Endothelial cell (in vitro differentiated cells): Measurements from ENCODE around the gene SEPTIN10. TPM values are rescaled to one million over a fixed set of nuclear protein-coding genes. Genes with fewer than 3 reads are reported as not detected.

Source experiments
- DNase-seq: peaks from one replicate; pipeline ENCODE4 v3.0.0; 2021; ENCODE audit warnings: low spot score
- H3K27ac Mint-ChIP-seq: one replicate; pipeline ENCODE4 v1.8.0; 2021; ENCODE audit warnings: mixed read lengths, inconsistent platforms; ENCODE audit not compliant: unreplicated experiment
- H3K27me3 Mint-ChIP-seq: one replicate; pipeline ENCODE4 v1.8.0; 2021; ENCODE audit warnings: mild to moderate bottlenecking, moderate library complexity, mixed read lengths, inconsistent platforms; ENCODE audit not compliant: unreplicated experiment
- H3K36me3 Mint-ChIP-seq: one replicate; pipeline ENCODE4 v1.8.0; 2021; ENCODE audit warnings: mild to moderate bottlenecking, low read depth, mixed read lengths, inconsistent platforms; ENCODE audit not compliant: unreplicated experiment
- H3K4me1 Mint-ChIP-seq: one replicate; pipeline ENCODE4 v1.8.0; 2021; ENCODE audit warnings: mild to moderate bottlenecking, mixed read lengths, inconsistent platforms; ENCODE audit not compliant: unreplicated experiment
- H3K4me3 Mint-ChIP-seq: one replicate; pipeline ENCODE4 v1.8.0; 2021; ENCODE audit warnings: mild to moderate bottlenecking, mixed read lengths, inconsistent platforms; ENCODE audit not compliant: unreplicated experiment
- H3K9me3 Mint-ChIP-seq: one replicate; pipeline ENCODE4 v1.8.0; 2021; ENCODE audit warnings: mixed read lengths, inconsistent platforms; ENCODE audit not compliant: unreplicated experiment
- total RNA-seq: library from RNA; stranded (reverse); fragmentation: NEBNext Ultra II Directional; extraction: Animal tissue kit (Norgen Biotek cat#: 25700); gene quantifications from one replicate; pipeline ENCODE4 v1.2.1, GENCODE V29; 2021; ENCODE audit not compliant: unreplicated experiment
- TF ChIP-seq, protein P1 (sequence below): fragments of 200-600 bp; sonication (generic); IDR thresholded peaks from one replicate; pipeline ENCODE4 v1.5.0; 2021; ENCODE audit warnings: antibody characterized with exemption; ENCODE audit not compliant: unreplicated experiment

The SEPTIN10 gene
- total RNA-seq, 1 donor from 2014 or later, result 69.8 TPM

DNA sequence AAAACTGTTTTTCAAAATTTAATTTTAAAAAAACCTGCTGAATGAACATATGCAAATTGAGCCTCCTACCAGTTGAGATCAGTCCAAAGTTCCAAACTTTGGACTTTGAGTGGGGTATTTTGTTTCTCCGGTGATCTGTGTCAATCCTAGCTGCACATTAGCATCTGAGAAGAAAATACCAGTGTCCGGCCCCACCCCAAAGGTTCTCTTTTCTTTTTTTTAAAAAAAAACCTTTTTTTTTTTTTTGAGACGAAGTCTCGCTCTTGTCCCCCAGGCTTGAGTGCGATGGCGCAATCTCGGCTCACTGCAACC, 91.7 kb downstream of the SEPTIN10 start:
- H3K27me3 Mint-ChIP-seq, result peaks cover 3% of the 10 kb centered on the region
- no peak overlapping the region for H3K4me3 Mint-ChIP-seq

DNA sequence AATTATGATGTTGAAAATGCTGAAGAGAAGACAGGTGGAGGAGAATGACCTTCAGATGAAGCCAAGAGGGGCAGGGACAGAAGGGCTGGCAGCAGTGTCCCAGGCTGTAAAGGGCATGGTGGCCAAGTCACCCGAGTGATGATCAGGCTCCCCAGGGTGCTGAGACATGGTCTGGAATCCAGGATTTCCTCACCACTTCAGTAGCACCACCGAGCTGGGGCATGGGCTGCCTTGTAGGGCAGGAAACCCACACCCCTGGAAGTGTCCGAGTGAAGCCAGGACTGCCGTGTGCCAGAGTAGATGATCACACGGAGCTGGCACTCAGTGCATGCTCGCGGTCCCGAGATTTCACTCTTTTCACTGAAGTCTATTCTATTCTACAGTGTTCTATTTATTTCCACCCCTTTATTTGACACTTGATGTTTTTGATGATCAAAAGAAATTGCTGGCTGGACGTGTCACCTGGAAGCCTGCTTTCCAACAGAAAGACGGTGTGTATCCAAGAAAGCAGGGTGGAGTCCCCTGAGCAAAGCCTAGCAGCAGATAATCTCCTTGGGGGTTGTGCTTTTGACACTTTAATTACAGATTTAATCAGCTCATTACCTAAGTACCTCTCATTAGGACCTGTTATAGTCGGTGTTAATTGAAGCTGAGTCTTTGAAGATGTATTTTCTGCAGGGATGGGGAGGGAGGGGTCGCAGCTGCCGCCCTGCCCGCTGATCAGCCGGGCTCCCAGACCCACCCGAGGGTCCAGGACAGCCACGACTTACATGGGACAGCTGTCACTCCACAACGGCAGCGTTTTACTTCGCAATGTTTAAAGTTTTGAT, 92.3 kb downstream of the SEPTIN10 start:
- DNase-seq, result no peak
- Mint-ChIP-seq H3K4me1 (no peaks in the 10 kb centered on the region), H3K9me3 (no peaks in the 10 kb centered on the region), H3K27ac (no peak overlapping the region), H3K27me3 (peaks cover 3% of the 10 kb centered on the region), H3K36me3 (no peaks in the 10 kb centered on the region), H3K4me3 (no peak overlapping the region)
- TF ChIP-seq, protein P1, sequence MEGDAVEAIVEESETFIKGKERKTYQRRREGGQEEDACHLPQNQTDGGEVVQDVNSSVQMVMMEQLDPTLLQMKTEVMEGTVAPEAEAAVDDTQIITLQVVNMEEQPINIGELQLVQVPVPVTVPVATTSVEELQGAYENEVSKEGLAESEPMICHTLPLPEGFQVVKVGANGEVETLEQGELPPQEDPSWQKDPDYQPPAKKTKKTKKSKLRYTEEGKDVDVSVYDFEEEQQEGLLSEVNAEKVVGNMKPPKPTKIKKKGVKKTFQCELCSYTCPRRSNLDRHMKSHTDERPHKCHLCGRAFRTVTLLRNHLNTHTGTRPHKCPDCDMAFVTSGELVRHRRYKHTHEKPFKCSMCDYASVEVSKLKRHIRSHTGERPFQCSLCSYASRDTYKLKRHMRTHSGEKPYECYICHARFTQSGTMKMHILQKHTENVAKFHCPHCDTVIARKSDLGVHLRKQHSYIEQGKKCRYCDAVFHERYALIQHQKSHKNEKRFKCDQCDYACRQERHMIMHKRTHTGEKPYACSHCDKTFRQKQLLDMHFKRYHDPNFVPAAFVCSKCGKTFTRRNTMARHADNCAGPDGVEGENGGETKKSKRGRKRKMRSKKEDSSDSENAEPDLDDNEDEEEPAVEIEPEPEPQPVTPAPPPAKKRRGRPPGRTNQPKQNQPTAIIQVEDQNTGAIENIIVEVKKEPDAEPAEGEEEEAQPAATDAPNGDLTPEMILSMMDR, result no peak

More for the DNA sequence above, 91.7 kb downstream of the SEPTIN10 start:
- no peaks in the 10 kb centered on the region for H3K36me3 Mint-ChIP-seq
- no peak overlapping the region for H3K27ac Mint-ChIP-seq
- H3K9me3 Mint-ChIP-seq, result no peaks in the 10 kb centered on the region
- no peak for DNase-seq
- TF ChIP-seq, protein P1, result no peak
- no peaks in the 10 kb centered on the region for H3K4me1 Mint-ChIP-seq

DNA sequence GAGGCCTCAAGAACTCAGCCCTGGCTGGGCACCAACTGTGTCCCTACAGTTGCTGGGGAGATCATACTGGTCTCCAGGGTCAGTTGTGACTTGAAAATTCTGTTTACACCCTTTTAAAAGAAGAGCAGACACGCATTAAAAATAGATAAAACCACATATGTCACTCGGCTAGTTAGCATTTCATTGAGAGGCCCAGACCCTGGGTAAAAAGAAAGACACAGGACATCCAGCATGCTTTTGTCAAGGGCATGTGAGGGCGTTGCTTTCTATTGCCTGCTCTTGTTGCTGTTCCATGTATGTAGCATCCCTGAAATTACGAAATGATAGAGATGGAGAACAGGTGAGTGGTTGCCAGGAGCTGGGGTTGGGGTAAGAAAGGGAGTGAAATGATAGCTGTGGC, 94.3 kb downstream of the SEPTIN10 start:
- Mint-ChIP-seq H3K27ac (no peak overlapping the region), H3K27me3 (peaks cover 6% of the 10 kb centered on the region), H3K4me3 (no peak overlapping the region), H3K9me3 (no peaks in the 10 kb centered on the region), H3K4me1 (no peaks in the 10 kb centered on the region), H3K36me3 (no peaks in the 10 kb centered on the region)
- TF ChIP-seq, protein P1, result no peak
- no peak for DNase-seq

DNA sequence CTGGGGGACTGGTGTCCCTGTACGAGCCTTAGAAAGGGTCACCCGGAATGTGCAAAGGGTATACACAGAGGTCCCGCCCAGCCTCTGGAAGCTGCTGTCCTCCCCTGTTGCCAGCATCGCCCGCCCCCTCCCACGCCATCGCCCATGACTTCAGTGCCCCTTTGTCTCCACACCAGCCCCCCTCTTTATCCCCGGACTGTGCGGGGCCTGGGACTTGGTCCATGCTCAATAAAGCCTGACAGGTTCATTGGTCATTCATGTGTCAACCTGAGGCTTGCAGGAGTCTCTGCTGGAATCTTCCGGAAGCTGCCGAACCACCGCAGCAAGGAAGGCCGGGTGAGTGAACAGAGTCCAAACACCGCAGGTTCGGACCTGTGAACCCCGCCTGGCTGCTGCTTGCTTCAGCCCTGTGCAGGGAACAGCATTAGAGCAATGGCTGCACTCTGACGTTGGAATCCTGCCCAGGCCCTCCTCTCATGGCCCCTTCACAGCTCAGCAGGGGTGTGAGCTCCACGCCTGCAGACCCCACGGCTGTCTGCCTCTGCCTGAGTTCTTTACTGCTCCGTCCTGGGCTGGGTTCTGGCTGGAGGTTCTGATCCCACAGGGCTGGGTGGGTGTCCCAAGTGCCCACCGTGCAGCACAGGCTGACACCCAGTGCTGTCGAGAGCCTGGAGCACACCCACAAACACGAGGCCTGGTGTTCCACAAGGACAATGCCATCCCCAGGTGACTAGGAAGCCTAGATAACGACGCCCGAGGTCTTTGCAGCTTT, 96.5 kb downstream of the SEPTIN10 start:
- DNase-seq, result no peak
- Mint-ChIP-seq H3K4me3 (no peak overlapping the region), H3K9me3 (no peaks in the 10 kb centered on the region), H3K27me3 (peaks cover 6% of the 10 kb centered on the region), H3K36me3 (no peaks in the 10 kb centered on the region), H3K4me1 (no peaks in the 10 kb centered on the region), H3K27ac (no peak overlapping the region)
- TF ChIP-seq, protein P1, result no peak
